Right lobe of liver (tissue), 6 donors: ENCODE measurements around the gene UGT8. TPM values are rescaled to one million over a fixed set of nuclear protein-coding genes. Genes with fewer than 3 reads are reported as not detected.
"Not testable (repeated sequence)": the region's sequence is repeated elsewhere in the genome, so short reads cannot be mapped to it uniquely, and the experiment has no call there.

ENCODE experiments used
- ATAC-seq, 4 donors: fragments of 200-7000 bp; cut with Tn5 transposase; one replicate each; pipeline ENCODE4 v1.9.1; 2020; ENCODE audit warnings: mild to moderate bottlenecking in 4 of 4, moderate library complexity in 4 of 4
- DNase-seq, 3 donors: peaks; one replicate each; pipeline ENCODE4 v3.0.0-alpha.2; 2020
- H3K27ac ChIP-seq, 3 donors: fragments of 200-600 bp; one replicate each; pipeline ENCODE4 v1.8.0; 2022
- H3K27me3 ChIP-seq, 2 donors: fragments of 200-600 bp; one replicate each; pipeline ENCODE4 v1.8.0; 2022
- H3K36me3 ChIP-seq, 4 donors: fragments of 200-600 bp; sonication (generic) in 1 of 4; one replicate each; pipeline versions ENCODE4 v1.5.1 to v1.8.0; 2017 to 2022; ENCODE audit warnings: control low read depth in 1 of 4
- H3K4me1 ChIP-seq, 4 donors: fragments of 200-600 bp; sonication (generic) in 1 of 4; one replicate each; pipeline versions ENCODE4 v1.5.1 to v1.8.0; 2017 to 2022; ENCODE audit warnings: control low read depth in 1 of 4
- H3K4me3 ChIP-seq, 3 donors: fragments of 200-600 bp; one replicate each; pipeline ENCODE4 v1.8.0; 2022
- H3K9me3 ChIP-seq, 4 donors: fragments of 200-600 bp; sonication (generic) in 1 of 4; one replicate each; pipeline versions ENCODE4 v1.5.1 to v1.8.0; 2017 to 2022; ENCODE audit warnings: control low read depth in 1 of 4
- CTCF ChIP-seq, 4 donors: fragments of 200-600 bp in 3 of 4; fragments of 450-650 bp in 1 of 4; IDR thresholded peaks; one replicate each; pipeline versions ENCODE4 v1.5.1 to v1.8.0; 2016 to 2022; ENCODE audit warnings: antibody characterized with exemption in 4 of 4, mild to moderate bottlenecking in 2 of 4
- POLR2A ChIP-seq: fragments of 450-650 bp; IDR thresholded peaks from one replicate; pipeline ENCODE4 v1.6.1; 2017; ENCODE audit warnings: antibody characterized with exemption, mild to moderate bottlenecking
- WGBS: methylation state at CpG from one replicate; pipeline ENCODE4 v1.1.6; 2018; ENCODE audit warnings: low coverage, low lambda C conversion rate; ENCODE audit not compliant: insufficient coverage; ENCODE audit errors: missing lambda C conversion rate; 5-methylcytosine and 5-hydroxymethylcytosine counted together
- intact Hi-C, 2 donors: fragments of 100-400 bp; cut with DNase I; formaldehyde crosslinking; loops; one replicate each; pipeline versions ENCODE4 v1.11.2 to v1.14.1; 2022
- total RNA-seq, 6 experiments: library from RNA; depleted of rRNA in 2 of 6; stranded (reverse); fragments of >200 nt in 2 of 6; fragmentation: NEBNext Ultra II Directional in 3 of 6; extraction: Animal tissue kit (Norgen Biotek cat#: 25700) in 3 of 6; gene quantifications; one replicate each; pipeline versions ENCODE4 v1.1.0 to v1.2.4, GENCODE V29; 2016 to 2023
- donor health status: DM: no; HTN: yes; CAD: no.
- donor health status: DM: no; HTN: no; CAD: no.
- donor health status: DM: no; HTN: no; CAD: no.
- donor health status: DM: no; HTN: yes; CAD: no.
- donor health status: DM: no; HTN: yes; CAD: no.

UGT8 gene
- total RNA-seq, 6 experiments from 2014 or later = 1.0 TPM; not detected in 5

GRCh38 chr4:114615435-114615834 is 16.8 kb downstream of the UGT8 start:
- Histone ChIP-seq H3K27me3 (no peaks in the 10 kb centered on the region), H3K4me1 (no peaks in the 10 kb centered on the region), H3K27ac (no peak overlapping the region), H3K36me3 (no peaks in the 10 kb centered on the region), H3K9me3 (no peaks in the 10 kb centered on the region), H3K4me3 (no peak overlapping the region)
- ATAC-seq (peak; percentile 38 to 51 (median 46)), DNase-seq (no peak)
- 24% methylated on average over 2 of the region's 3 CpGs for WGBS
- no peak for TF ChIP-seq CTCF (IDR thresholded peaks at IDR 0.05)
- TF ChIP-seq POLR2A = no peak
- intact Hi-C loops = no loop called here

- H3K9me3 ChIP-seq, intact Hi-C loops, H3K4me1 ChIP-seq, H3K4me3 ChIP-seq, ATAC-seq, H3K36me3 ChIP-seq, H3K27me3 ChIP-seq, H3K27ac ChIP-seq, DNase-seq: not testable (repeated sequence)
- WGBS = 100% methylated on average over 1 of the region's 12 CpGs
These were observed 17.4 kb downstream of the UGT8 start for GRCh38 chr4:114616036-114616435.

- no peak for ATAC-seq
- H3K36me3 ChIP-seq = no peaks in the 10 kb centered on the region
- no peaks in the 10 kb centered on the region for H3K27me3 ChIP-seq
- no peaks in the 10 kb centered on the region for H3K9me3 ChIP-seq
- no peaks in the 10 kb centered on the region for H3K4me1 ChIP-seq
- no peak for DNase-seq
- 53% methylated on average over 2 of the region's 2 CpGs for WGBS
- no peak for TF ChIP-seq CTCF (IDR thresholded peaks at IDR 0.05)
- TF ChIP-seq POLR2A = no peak
- H3K4me3 ChIP-seq = no peak overlapping the region
- intact Hi-C loops = no loop called here
- no peak overlapping the region for H3K27ac ChIP-seq
These were observed 27.6 kb downstream of the UGT8 start for GRCh38 chr4:114626196-114626595.

- no peak for DNase-seq
- Histone ChIP-seq H3K4me3 (no peak overlapping the region), H3K36me3 (no peaks in the 10 kb centered on the region), H3K27me3 (no peaks in the 10 kb centered on the region), H3K4me1 (no peaks in the 10 kb centered on the region), H3K9me3 (no peaks in the 10 kb centered on the region), H3K27ac (no peak overlapping the region)
- WGBS = 70% methylated on average over 5 of the region's 5 CpGs
- ATAC-seq = no peak
- intact Hi-C loops = no loop called here
- TF ChIP-seq CTCF (IDR thresholded peaks at IDR 0.05) = no peak
- no peak for TF ChIP-seq POLR2A
These were observed 37.8 kb downstream of the UGT8 start for GRCh38 chr4:114636192-114636935.

- TF ChIP-seq CTCF (IDR thresholded peaks at IDR 0.05) = no peak
- no peak for TF ChIP-seq POLR2A
- ATAC-seq = no peak
- Histone ChIP-seq H3K36me3 (no peaks in the 10 kb centered on the region), H3K4me1 (no peaks in the 10 kb centered on the region), H3K27ac (no peak overlapping the region), H3K27me3 (no peaks in the 10 kb centered on the region), H3K9me3 (no peaks in the 10 kb centered on the region), H3K4me3 (no peak overlapping the region)
- 60% methylated on average over 4 of the region's 4 CpGs for WGBS
- DNase-seq = no peak
- intact Hi-C loops = no loop called here
These were observed 43.7 kb downstream of the UGT8 start for GRCh38 chr4:114642173-114642780.
